ENCODE results near the gene CACNA2D4.

- TF ChIP-seq CTCF (IDR thresholded peaks at IDR 0.05; ENCODE audit: low read depth, low read length) (no peak), EZH2phosphoT487 (IDR thresholded peaks at IDR 0.05; ENCODE audit: low read depth) (no peak)
Measured at GRCh38 chr12:1865284-1865866, 53.1 kb downstream of the CACNA2D4 start.
